B cell (primary cell): ENCODE results near the gene SIRT4. TPM values are rescaled to one million over a fixed set of nuclear protein-coding genes. Genes with fewer than 3 reads are reported as not detected.

ENCODE experiments used
- ATAC-seq: fragments of 200-7000 bp; cut with Tn5 transposase; one replicate; pipeline ENCODE4 v1.10.0; 2021; ENCODE audit warnings: low read depth, mild to moderate bottlenecking, moderate number of reproducible peaks, moderate library complexity
- CTCF ChIA-PET: fragments of 350-600 bp; sonication (Branson Sonifier 250); formaldehyde crosslinking; loops from one replicate; lab custom pipeline; 2021; ENCODE audit warnings: antibody characterized with exemption, inconsistent platforms; lab: Charles Lee
- POLR2A ChIA-PET: fragments of 350-600 bp; sonication (Branson Sonifier 250); formaldehyde crosslinking; loops from one replicate; lab custom pipeline; 2021; ENCODE audit warnings: antibody characterized with exemption; lab: Charles Lee
- DNase-seq: peaks from one replicate; pipeline ENCODE4 v3.0.0; 2013
- H2AFZ ChIP-seq: 2 replicates; pipeline ENCODE4 v1.6.1; 2012; ENCODE audit warnings: mild to moderate bottlenecking, low read depth, low read length; ENCODE audit not compliant: insufficient read depth, poor library complexity, severe bottlenecking
- H3K27ac ChIP-seq, 2 donors: 1 replicate in 1 of 2; 2 replicates in 1 of 2; pipeline ENCODE4 v1.5.1; 2012 to 2013; ENCODE audit warnings: low read length in 2 of 2, mild to moderate bottlenecking in 2 of 2, moderate library complexity in 1 of 2
- H3K27me3 ChIP-seq, 4 experiments: fragments of 200-600 bp in 1 of 4; sonication (generic) in 1 of 4; replicated peaks in 1 of 4; 1 replicate in 2 of 4; 2 replicates in 2 of 4; pipeline versions ENCODE4 v1.6.1 to v1.7.0; 2013 to 2016; ENCODE audit warnings: low read length in 3 of 4, mild to moderate bottlenecking in 2 of 4, mixed read lengths in 1 of 4, moderate library complexity in 1 of 4; ENCODE audit not compliant: insufficient read depth in 4 of 4, control insufficient read depth in 3 of 4; ENCODE audit errors: control extremely low read depth in 1 of 4
- H3K36me3 ChIP-seq, 2 experiments: replicated peaks in 1 of 2; 1 replicate in 1 of 2; 2 replicates in 1 of 2; pipeline versions ENCODE4 v1.6.1 to v1.7.1; 2013; ENCODE audit warnings: low read length in 1 of 2; ENCODE audit not compliant: insufficient read depth in 2 of 2, control insufficient read depth in 1 of 2; ENCODE audit errors: control extremely low read depth in 1 of 2, extremely low read depth in 1 of 2
- H3K4me1 ChIP-seq, 2 donors: fragments of 200-600 bp in 1 of 2; sonication (generic) in 1 of 2; 1 replicate in 1 of 2; 2 replicates in 1 of 2; pipeline versions ENCODE4 v1.5.1 to v1.6.1; 2013 to 2017; ENCODE audit warnings: low read length in 2 of 2; ENCODE audit not compliant: control insufficient read depth in 2 of 2, insufficient read depth in 2 of 2
- H3K4me2 ChIP-seq: replicated peaks from 2 replicates; pipeline ENCODE3; 2012; ENCODE audit warnings: mild to moderate bottlenecking, low read depth, low read length; ENCODE audit not compliant: poor library complexity, severe bottlenecking
- H3K4me3 ChIP-seq, 5 experiments: fragments of 200-600 bp in 1 of 5; sonication (generic) in 1 of 5; 1 replicate in 3 of 5; 2 replicates in 2 of 5; pipeline versions ENCODE4 v1.5.1 to v1.7.0; 2011 to 2016; ENCODE audit warnings: low read length in 4 of 5, mild to moderate bottlenecking in 4 of 5, low read depth in 2 of 5, control low read depth in 1 of 5, moderate library complexity in 1 of 5; ENCODE audit not compliant: insufficient read depth in 1 of 5; ENCODE audit errors: control extremely low read depth in 1 of 5, extremely low read depth in 1 of 5
- H3K79me2 ChIP-seq: fragments of 200-600 bp; sonication (generic); one replicate; pipeline ENCODE4 v1.6.0; 2016; ENCODE audit warnings: low read length; ENCODE audit not compliant: control insufficient read depth, insufficient read depth
- H3K9ac ChIP-seq: fragments of 200-600 bp; sonication (generic); 2 replicates; pipeline ENCODE4 v1.6.1; 2017; ENCODE audit warnings: mild to moderate bottlenecking, low read length, moderate library complexity
- H3K9me3 ChIP-seq, 3 donors: one replicate each; pipeline versions ENCODE4 v1.6.1 to v1.7.1; 2013; ENCODE audit warnings: low read length in 2 of 3; ENCODE audit not compliant: control insufficient read depth in 2 of 3, insufficient read depth in 1 of 3; ENCODE audit errors: control extremely low read depth in 1 of 3
- H4K20me1 ChIP-seq: 2 replicates; pipeline ENCODE4 v1.6.0; 2012; ENCODE audit warnings: mild to moderate bottlenecking, low read length; ENCODE audit not compliant: insufficient read depth, control insufficient read depth, poor library complexity, severe bottlenecking
- H3K27ac Mint-ChIP-seq: one replicate; pipeline ENCODE4 v1.8.0; 2021; ENCODE audit warnings: mixed read lengths
- H3K27me3 Mint-ChIP-seq: one replicate; pipeline ENCODE4 v1.8.0; 2021; ENCODE audit warnings: mixed read lengths
- H3K4me1 Mint-ChIP-seq: one replicate; pipeline ENCODE4 v1.8.0; 2021; ENCODE audit warnings: mixed read lengths
- H3K4me3 Mint-ChIP-seq: one replicate; pipeline ENCODE4 v1.8.0; 2021; ENCODE audit warnings: mixed read lengths
- H3K9me3 Mint-ChIP-seq: one replicate; pipeline ENCODE4 v1.8.0; 2022; ENCODE audit warnings: mixed read lengths; ENCODE audit not compliant: insufficient read depth
- EZH2 ChIP-seq: IDR thresholded peaks from 2 replicates; pipeline ENCODE4 v1.6.1; 2012; ENCODE audit warnings: borderline replicate concordance, low read depth, mild to moderate bottlenecking, moderate library complexity, low read length; ENCODE audit not compliant: insufficient read depth, poor library complexity, severe bottlenecking
- whole genome bisulfite sequencing: methylation state at CpG from one replicate; pipeline ENCODE4 v1.1.5; 2013; ENCODE audit warnings: missing lambda C conversion rate; ENCODE audit not compliant: insufficient coverage; 5-methylcytosine and 5-hydroxymethylcytosine counted together
- intact Hi-C: fragments of 100-400 bp; cut with micrococcal nuclease; formaldehyde crosslinking; loops from one replicate; pipeline ENCODE4 v1.10.0; 2022
- polyA plus RNA-seq: library from polyadenylated mRNA; depleted of rRNA; stranded (reverse); fragments of >200 nt; gene quantifications from 2 replicates; pipeline ENCODE4 v1.2.3, GENCODE V29; 2012
- total RNA-seq, 2 donors: library from RNA; stranded (reverse); fragments of 120-200 nt in 1 of 2; gene quantifications; 1 replicate in 1 of 2; 2 replicates in 1 of 2; pipeline versions ENCODE4 v1.2.3 to v1.2.4, GENCODE V29; 2013 to 2022
- TF ChIP-seq, protein P1 (sequence below): fragments of 200-600 bp; IDR thresholded peaks from one replicate; pipeline ENCODE4 v1.8.0; 2022; ENCODE audit warnings: antibody characterized with exemption, mild to moderate bottlenecking

Gene SIRT4
- total and polyA plus RNA-seq, 2 donors (not counting 1 experiment from before 2014, with no cell fraction given) = 1.5 to 4.8 TPM

DNA sequence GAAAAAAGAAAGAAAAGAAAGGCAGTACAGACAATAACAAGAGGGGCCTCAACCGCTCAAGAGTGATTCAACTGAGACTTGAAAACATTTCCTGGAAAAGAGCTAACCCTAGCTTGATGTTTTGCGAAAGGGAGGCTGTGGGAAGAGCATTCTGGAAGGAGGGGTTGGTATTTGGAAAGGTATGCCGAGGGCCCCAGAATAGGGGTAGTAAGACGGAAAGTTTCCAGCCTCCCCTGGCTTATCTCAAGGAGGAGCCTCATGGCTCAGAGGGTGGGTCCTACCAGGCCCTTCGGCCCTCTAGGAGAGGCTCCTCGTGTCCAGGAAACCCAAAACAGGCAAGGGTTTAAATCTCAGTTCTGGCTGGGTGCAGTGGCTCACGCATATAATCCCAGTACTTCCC is 18.8 kb upstream of the SIRT4 start:
- H3K9me3 Mint-ChIP-seq = no peaks in the 10 kb centered on the region
- no peaks in the 10 kb centered on the region for H3K79me2 ChIP-seq
- H3K36me3 ChIP-seq = no peaks in the 10 kb centered on the region
- no peak for ATAC-seq
- H3K4me3 Mint-ChIP-seq = no peak overlapping the region
- ChIA-PET CTCF (no interaction called here), POLR2A (interaction anchor here (0.7 to 1.2 kb wide), 3 partner anchors 8 to 83 kb away, joined by 3 to 6 read pairs (median 4); partner anchors contain the start of gene RNU4-2)
- no peak overlapping the region for H3K4me2 ChIP-seq
- DNase-seq = no peak
- H3K27ac ChIP-seq = no peak overlapping the region
- no peak overlapping the region for H3K27ac Mint-ChIP-seq
- H3K4me3 ChIP-seq = no peak overlapping the region
- H3K9ac ChIP-seq = no peak overlapping the region
- no peak overlapping the region for H2AFZ ChIP-seq
- H3K9me3 ChIP-seq = peaks cover 0 to 5% (median 0%) of the 10 kb centered on the region in 3 donors
- peaks cover 0 to 2% (median 0%) of the 10 kb centered on the region in 4 experiments for H3K27me3 ChIP-seq
- peaks cover under 1% of the 10 kb centered on the region for H3K4me1 Mint-ChIP-seq
- H3K4me1 ChIP-seq = no peaks in the 10 kb centered on the region
- intact Hi-C loops = no loop called here
- H4K20me1 ChIP-seq = no peaks in the 10 kb centered on the region
- TF ChIP-seq EZH2 = no peak
- TF ChIP-seq, protein P1, sequence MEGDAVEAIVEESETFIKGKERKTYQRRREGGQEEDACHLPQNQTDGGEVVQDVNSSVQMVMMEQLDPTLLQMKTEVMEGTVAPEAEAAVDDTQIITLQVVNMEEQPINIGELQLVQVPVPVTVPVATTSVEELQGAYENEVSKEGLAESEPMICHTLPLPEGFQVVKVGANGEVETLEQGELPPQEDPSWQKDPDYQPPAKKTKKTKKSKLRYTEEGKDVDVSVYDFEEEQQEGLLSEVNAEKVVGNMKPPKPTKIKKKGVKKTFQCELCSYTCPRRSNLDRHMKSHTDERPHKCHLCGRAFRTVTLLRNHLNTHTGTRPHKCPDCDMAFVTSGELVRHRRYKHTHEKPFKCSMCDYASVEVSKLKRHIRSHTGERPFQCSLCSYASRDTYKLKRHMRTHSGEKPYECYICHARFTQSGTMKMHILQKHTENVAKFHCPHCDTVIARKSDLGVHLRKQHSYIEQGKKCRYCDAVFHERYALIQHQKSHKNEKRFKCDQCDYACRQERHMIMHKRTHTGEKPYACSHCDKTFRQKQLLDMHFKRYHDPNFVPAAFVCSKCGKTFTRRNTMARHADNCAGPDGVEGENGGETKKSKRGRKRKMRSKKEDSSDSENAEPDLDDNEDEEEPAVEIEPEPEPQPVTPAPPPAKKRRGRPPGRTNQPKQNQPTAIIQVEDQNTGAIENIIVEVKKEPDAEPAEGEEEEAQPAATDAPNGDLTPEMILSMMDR = no peak
- 94% methylated on average over 7 of the region's 7 CpGs for WGBS
- H3K27me3 Mint-ChIP-seq = peaks cover 4% of the 10 kb centered on the region

DNA sequence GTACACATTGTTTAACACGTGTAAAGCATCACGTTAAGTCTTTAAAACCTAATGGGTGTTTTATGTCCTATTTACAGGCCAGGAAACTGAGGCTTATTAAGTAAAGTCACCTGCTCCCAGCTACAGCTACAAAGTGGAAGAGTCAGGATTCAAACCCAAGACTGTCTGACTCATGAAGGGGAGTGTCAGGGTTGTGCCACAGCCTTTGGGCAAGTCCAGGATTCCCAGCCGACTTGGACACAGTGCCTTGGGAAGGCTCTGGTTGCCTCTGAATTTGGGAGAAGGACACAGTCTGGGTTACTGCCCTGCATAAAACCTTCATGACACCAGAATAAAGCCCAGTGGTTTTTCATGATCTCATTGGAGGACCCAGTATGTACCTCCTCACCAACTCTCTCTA is 17.7 kb upstream of the SIRT4 start:
- POLR2A ChIA-PET = interaction anchor here (0.9 to 1.0 kb wide), 2 partner anchors 18 to 84 kb away, joined by 3 to 6 read pairs; partner anchors contain the start of gene SIRT4
- Histone ChIP-seq H3K4me2 (no peak overlapping the region), H3K36me3 (no peaks in the 10 kb centered on the region), H3K79me2 (no peaks in the 10 kb centered on the region), H3K27me3 (peaks cover 0 to 2% (median 0%) of the 10 kb centered on the region in 4 experiments), H3K4me3 (no peak overlapping the region), H3K27ac (no peak overlapping the region), H3K9me3 (no peaks in the 10 kb centered on the region), H3K9ac (no peak overlapping the region), H4K20me1 (no peaks in the 10 kb centered on the region), H2AFZ (no peak overlapping the region), H3K4me1 (no peaks in the 10 kb centered on the region)
- H3K4me3 Mint-ChIP-seq = no peak overlapping the region
- no peaks in the 10 kb centered on the region for H3K9me3 Mint-ChIP-seq
- intact Hi-C loops = no loop called here
- no peak for TF ChIP-seq EZH2
- TF ChIP-seq, protein P1 = no peak
- DNase-seq = no peak
- CTCF ChIA-PET = no interaction called here
- no peak for ATAC-seq
- no peak overlapping the region for H3K27ac Mint-ChIP-seq
- no peaks in the 10 kb centered on the region for H3K27me3 Mint-ChIP-seq
- WGBS = 100% methylated on average over 1 of the region's 3 CpGs
- peaks cover 2% of the 10 kb centered on the region for H3K4me1 Mint-ChIP-seq
